Central memory CD4-positive, alpha-beta T cell (primary cell): ENCODE data around the gene KRT7.

Source experiments
- DNase-seq: peaks from one replicate; pipeline ENCODE4 v3.0.0; 2022

Gene KRT7

DNA sequence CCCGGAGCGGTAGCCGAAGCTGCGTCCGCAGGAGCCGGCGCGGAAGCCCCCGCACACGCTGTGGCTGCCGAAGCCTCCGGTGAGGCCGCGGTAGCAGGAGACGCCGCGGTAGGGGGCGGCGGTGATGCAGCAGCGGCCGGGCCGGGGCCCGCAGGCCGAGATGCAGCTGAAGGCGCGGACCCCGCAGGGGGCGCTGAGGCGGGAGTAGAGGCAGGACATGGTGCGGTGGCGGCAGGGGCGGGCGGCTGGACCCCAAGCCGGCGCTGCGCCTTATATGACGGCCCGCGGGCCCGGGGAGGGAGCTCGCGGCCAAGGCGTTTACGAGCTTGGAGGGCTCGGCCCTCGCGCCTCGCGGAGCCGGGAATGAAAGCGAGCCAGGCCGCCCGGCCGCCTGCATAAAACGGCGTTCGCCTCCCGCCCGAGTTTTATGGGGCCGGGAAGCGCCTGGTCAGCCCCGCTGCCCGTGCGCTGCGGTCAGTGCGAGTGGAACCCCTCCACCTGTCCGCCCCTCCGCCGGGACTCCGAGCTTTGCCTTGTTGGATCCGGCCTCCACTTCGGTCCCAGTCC lies 25.4 kb downstream of the KRT7 start:
- DNase-seq: no peak

- no peak for DNase-seq
Measured at GRCh38 chr12:52259657-52260243, 26.7 kb downstream of the KRT7 start.

DNA sequence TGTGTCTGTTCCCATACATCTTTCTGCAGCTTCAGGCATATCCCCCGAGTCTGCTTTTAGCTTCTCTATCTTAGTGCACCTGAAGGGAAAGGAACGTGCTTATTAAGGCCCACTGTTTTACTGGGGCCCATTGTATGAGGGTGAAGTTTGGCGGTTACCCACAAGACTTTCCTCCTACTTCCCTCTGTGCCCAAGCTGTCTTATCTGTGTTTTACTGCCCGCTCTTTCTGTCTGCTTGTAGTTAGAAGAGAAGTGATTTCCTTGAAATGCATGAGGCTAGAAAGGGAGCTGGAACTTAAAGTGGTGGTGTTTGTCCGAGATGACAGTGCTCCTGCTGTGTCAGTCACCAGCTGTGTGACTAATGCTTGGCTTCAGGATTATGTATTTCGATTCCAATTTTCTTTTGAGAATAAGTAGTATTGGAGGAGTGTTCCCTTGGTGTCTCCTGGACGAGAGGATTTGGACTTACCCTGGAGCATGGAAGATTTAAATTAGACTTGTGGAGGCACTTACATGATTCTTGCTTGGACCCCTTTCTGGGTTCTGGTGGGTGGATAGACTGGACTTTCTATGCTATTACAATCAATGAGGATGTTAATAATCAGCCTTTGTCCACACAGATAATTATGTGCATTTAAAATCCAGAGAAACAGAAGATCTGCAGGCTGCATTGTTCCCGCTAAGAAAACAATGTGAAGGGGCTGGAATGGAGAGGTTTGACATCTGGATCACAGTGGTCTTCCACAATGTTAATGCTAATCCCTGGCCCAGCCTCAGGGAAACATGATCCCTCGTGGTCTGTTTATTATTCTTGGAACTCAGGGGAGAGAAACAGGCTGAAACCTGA lies 27.5 kb downstream of the KRT7 start:
- no peak for DNase-seq

DNA sequence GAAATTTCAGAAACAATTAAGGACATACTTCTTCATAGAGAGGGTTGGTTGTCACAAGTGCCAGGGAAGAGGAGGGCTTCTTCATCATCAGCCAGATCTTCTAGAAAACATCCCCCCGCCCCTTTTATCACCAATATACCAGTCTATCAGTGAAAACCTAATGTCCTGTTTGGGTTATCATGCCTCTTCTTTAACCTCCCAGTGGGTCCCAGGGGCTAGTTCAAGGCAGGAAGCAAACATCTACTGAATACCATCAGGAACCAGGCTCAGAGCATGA lies 28.1 kb downstream of the KRT7 start:
- DNase-seq: no peak

- DNase-seq: no peak
Measured at GRCh38 chr12:52262286-52262685, 29.2 kb downstream of the KRT7 start.

GRCh38 chr12:52263761-52264434 lies 30.9 kb downstream of the KRT7 start:
- no peak for DNase-seq

- DNase-seq: no peak
Measured at GRCh38 chr12:52264435-52264825, 31.4 kb downstream of the KRT7 start.

DNA sequence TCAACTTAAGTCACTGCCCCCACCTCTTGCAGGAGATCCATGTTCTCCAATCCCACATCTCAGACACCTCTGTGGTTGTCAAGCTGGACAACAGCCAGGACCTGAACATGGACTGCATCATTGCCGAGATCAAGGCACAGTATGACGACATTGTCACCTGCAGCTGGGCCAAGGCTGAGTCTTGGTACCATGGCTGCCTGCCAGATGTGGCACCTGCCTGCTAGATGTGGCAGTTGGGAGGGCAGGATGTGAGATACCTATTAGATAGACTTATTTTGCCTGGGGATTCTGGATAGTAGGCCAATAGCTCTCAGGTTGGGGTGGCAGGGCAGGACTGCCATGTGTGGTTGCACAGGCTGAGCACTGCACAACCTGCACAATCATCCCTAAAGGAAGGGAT lies 33.5 kb downstream of the KRT7 start:
- no peak for DNase-seq

GRCh38 chr12:52267266-52267665 lies 34.2 kb downstream of the KRT7 start:
- no peak for DNase-seq

GRCh38 chr12:52267699-52268098 lies 34.7 kb downstream of the KRT7 start:
- DNase-seq: no peak

- no peak for DNase-seq
Measured at GRCh38 chr12:52268212-52268611, 35.2 kb downstream of the KRT7 start.

- no peak for DNase-seq
Measured at GRCh38 chr12:52270541-52271070, 37.6 kb downstream of the KRT7 start.

- DNase-seq: no peak
Measured at GRCh38 chr12:52271158-52271557, 38.1 kb downstream of the KRT7 start.

- no peak for DNase-seq
Measured at GRCh38 chr12:52274521-52275120, 41.6 kb downstream of the KRT7 start, which contains the start of gene KRT86. TSS of gene KRT86 (plus strand) at chr12:52274645. CDS start at chr12:52301917, 27,272 bp downstream.

DNA sequence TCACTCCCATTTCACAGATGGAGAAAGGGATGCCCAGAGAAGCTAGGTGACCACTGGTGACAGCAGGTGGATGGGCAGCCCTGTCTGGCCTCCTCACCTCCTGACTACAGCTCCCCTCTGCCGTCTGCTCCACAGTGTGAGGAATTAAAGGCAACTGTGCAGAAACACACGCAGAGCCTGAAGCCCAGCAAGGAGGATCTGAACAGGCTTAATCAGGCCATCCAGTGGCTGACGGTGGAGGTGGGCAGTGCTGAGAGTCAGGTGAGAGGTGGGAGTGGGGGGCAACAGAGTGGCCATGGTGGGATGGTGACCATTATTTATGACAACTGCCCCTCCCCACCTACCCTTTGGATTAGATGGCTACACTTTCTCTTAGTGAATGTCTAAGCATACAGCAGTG lies 42.6 kb downstream of the KRT7 start:
- DNase-seq: no peak

- no peak for DNase-seq
Measured at GRCh38 chr12:52277486-52278245, 44.6 kb downstream of the KRT7 start.

GRCh38 chr12:52278575-52279421 lies 45.8 kb downstream of the KRT7 start:
- peak; percentile 53 for DNase-seq

DNA sequence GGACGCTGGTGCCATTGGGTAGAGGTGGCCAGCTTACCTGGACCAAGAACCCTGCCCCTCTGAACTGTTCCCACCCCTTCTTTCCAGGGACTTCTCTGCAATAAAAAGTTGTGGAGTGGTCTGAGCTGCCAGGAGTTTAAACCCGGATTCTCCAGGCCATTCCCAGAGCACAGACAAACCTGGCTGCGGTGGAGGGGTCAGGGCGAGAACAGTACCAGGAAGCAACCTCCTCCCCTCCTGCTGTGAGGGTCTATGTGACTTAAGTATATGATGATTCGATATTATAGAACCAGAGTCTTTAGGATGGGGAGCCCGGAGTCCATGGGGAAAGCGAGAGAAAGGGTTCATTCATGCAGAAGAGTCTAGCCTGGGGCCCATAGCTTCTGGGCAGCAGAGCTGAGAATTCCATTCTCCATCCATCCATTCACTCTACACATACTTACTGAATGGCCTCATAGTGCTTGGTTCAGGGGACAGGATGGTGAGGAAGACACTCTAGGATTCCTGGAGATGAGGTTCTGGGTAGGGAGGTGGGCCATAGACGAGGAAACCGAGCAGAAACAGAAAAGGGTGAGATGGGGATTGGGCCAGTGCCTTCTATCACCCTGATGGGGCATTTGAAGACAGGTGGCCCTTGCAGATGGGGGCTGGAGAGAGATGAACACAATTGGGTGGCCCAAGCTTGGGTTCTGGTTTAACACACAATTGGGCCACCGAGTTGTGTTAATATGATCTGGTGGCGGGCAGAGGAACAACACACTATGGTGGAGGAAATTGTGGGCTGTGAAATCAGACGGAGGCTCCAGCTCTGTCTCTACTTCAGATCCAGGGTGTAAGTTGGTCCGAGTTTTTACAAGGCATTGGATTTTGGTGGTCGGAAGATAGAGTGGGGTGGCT lies 46.6 kb downstream of the KRT7 start:
- no peak for DNase-seq

DNA sequence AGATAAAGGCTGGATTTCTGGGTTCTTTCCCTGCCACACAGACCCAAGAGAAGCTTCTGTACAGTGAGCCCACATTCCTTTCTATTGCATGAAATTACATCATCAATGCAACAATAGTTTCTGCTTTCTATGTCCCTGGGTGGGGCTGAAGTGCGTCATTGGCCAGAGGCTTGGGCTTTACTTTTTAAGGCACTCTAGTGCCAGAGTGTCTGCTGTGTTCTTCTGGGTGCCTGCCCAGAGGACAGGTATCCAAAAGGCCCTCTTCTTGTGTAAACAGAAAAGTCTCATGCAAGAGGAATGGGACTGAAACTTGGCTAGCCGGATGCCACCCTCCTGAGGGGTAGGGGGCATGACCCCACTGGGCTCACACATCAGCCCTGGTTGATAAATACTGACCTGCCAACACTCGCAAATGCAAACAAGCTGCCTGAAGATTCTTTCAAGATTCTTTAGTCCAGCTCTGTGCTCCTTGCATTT lies 47.3 kb downstream of the KRT7 start:
- no peak for DNase-seq
